GM19023 (cell line): ENCODE results near the gene CCDC69.
"Not testable (repeated sequence)": the region's sequence is repeated elsewhere in the genome, so short reads cannot be mapped to it uniquely, and the experiment has no call there.

ENCODE experiments used
- ATAC-seq: cut with Tn5 transposase; IDR thresholded peaks from one replicate; pipeline ENCODE4 v1.9.1; 2021; ENCODE audit warnings: mild to moderate bottlenecking, moderate library complexity; ENCODE audit not compliant: unreplicated experiment

Gene CCDC69

DNA sequence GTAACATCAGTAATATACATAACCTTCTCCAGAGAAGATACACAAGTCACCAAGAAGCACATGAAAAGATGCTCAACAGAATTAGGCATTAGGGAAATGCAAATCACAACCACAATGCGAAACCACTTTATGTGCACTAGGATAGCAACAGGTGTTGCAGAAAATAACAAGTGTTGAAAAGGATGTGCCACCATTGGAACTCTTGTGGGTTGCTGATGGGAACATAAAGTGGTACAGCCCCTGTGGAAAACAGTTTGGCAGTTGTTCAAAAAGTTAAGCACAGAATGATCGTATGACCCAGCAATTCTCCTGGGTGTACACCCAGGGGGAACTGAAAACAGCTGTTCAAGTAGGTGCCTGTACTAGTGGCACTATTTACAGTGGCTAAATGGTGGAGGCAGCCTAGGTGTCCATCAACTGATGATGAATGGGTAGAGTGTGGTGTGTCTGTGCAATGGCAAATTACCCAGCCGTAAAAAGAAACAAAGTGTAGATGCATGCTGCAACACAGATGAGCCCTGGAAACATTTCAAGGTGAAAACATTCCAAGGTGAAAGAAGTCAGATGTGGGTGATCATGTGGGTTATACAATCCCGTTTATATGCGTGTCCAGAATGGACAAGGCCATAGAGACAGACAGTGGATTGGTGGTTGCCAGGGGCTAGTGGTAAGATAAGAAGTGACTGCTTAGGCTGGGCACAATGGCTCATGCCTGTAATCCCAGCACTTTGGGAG is 27.2 kb downstream of the CCDC69 start:
- peak; percentile 84 for ATAC-seq

- ATAC-seq = no peak
Observed at GRCh38 chr5:151195622-151196021, 28.3 kb downstream of the CCDC69 start.

DNA sequence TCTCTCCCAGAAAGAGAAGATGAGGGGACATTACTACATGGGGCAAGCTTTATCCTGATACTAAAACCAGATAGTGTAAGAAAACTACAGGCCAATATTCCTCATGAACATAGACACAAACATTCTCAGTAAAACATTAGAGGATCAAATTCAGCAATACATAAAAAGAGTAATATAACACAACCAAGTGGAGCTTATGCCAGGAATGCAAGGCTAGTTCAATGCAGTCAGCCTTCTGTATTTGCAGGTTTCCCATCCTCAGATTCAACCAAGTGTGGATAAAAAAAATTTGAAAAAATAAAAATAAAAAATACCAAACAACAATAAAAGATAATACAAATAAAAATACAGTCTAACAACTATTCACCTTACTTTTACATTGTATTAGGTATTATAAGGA is 31.3 kb downstream of the CCDC69 start:
- ATAC-seq = no peak

- no peak for ATAC-seq
Observed at GRCh38 chr5:151191661-151192060, 32.2 kb downstream of the CCDC69 start.

- no peak for ATAC-seq
Observed at GRCh38 chr5:151189151-151189550, 34.7 kb downstream of the CCDC69 start.

GRCh38 chr5:151186538-151186937 is 37.4 kb downstream of the CCDC69 start:
- no peak for ATAC-seq

GRCh38 chr5:151186052-151186451 is 37.8 kb downstream of the CCDC69 start:
- ATAC-seq = no peak

DNA sequence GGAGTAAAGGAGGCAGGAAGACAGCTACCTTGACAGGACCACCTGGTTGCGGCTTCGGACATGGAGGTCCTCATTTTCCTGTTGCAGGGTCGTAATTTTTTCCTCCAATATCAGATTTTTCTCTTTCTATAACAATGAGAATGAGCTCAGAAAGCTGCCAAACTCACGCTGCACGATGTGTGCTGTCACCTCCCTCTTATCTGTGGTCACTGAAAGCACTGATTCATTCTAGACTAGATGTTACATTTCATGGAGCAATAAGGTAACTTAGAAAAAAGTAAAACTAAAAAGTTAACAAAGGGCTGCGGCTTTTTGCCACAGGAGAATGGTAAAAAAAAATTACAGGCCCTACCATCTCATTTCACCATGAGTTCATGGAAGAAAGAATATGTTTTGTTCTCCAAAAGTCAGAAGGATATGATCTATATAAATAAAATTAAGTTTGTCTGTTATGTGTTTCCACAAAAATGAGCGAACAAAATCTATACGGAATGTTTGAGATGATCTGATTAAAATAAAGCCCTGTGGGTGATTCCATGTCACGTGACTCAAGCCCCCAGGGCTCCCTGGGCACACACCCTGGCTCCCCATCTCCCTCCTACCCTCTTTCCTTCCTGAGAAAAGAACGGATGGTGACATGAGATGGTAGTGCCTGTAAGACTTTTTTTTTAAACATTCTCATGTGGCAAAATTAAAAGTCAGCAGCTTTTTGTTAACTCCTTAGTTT is 39.4 kb downstream of the CCDC69 start:
- ATAC-seq = no peak

- no peak for ATAC-seq
Observed at GRCh38 chr5:151183456-151184245, 40.2 kb downstream of the CCDC69 start.

DNA sequence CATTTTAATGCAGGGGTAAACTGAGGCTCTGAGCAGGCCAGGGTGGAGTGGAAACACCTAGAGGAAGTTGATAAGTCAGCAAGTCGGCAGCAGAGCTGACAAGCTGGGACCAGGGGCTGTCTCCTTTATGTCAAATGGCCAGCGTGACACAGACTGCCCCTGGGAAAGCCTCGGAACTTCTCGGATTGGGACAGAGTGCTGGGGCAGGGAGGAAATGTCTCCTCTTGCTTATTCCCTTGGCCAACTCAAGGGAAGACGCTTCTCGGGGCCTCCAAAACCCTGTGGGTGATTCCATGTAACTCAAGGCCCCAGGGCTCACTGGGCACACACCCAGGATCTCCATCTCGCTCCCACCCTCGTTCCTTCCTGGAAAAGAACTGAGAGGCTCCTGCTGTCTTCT is 40.9 kb downstream of the CCDC69 start:
- ATAC-seq = no peak

GRCh38 chr5:151182524-151182900 is 41.4 kb downstream of the CCDC69 start:
- no peak for ATAC-seq

- ATAC-seq = no peak
Observed at GRCh38 chr5:151181818-151182523, 41.9 kb downstream of the CCDC69 start.

GRCh38 chr5:151180291-151180690 is 43.6 kb downstream of the CCDC69 start:
- ATAC-seq = no peak

- ATAC-seq = no peak
Observed at GRCh38 chr5:151179489-151179840, 44.4 kb downstream of the CCDC69 start.

GRCh38 chr5:151178777-151179488 is 45.0 kb downstream of the CCDC69 start:
- no peak for ATAC-seq

DNA sequence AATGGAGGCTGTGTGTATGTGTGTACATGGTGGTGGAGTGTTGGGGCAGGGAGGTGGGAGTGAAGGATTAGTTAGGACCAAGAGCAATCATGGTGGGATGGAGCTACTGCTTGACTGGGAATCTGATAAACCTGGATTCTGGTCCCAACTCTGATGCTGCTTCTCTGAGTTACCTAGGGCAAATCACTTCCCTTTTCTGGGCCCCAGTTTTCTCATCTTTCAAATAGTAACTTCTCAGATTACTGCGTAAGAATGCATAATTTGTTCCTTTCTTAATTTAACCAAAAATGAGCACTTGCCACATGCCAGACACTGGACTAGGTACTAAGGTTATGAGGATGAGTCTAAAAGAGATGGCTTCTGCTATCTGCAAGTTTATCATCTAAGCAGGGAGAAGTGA is 45.5 kb downstream of the CCDC69 start:
- no peak for ATAC-seq

DNA sequence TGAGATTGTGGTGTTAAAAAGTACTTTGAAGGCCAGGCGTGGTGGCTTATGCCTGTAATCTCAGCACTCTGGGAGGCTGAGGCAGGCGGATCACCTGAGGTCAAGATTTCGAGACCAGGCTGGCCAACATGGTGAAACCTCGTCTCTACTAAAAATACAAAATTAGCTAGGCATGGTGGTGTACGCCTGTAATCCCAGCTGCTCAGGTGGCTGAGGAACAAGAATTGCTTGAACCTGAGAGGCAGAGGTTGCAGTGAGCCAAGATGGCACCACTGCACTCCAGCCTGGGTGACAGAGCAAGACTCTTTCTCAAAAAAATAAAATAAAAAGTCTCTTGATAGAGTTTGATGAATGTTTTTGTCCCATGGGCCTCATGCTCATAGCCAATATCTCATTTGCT is 47.6 kb downstream of the CCDC69 start:
- ATAC-seq = not testable (repeated sequence)

- ATAC-seq = no peak
Observed at GRCh38 chr5:151174612-151175101, 49.2 kb downstream of the CCDC69 start.

DNA sequence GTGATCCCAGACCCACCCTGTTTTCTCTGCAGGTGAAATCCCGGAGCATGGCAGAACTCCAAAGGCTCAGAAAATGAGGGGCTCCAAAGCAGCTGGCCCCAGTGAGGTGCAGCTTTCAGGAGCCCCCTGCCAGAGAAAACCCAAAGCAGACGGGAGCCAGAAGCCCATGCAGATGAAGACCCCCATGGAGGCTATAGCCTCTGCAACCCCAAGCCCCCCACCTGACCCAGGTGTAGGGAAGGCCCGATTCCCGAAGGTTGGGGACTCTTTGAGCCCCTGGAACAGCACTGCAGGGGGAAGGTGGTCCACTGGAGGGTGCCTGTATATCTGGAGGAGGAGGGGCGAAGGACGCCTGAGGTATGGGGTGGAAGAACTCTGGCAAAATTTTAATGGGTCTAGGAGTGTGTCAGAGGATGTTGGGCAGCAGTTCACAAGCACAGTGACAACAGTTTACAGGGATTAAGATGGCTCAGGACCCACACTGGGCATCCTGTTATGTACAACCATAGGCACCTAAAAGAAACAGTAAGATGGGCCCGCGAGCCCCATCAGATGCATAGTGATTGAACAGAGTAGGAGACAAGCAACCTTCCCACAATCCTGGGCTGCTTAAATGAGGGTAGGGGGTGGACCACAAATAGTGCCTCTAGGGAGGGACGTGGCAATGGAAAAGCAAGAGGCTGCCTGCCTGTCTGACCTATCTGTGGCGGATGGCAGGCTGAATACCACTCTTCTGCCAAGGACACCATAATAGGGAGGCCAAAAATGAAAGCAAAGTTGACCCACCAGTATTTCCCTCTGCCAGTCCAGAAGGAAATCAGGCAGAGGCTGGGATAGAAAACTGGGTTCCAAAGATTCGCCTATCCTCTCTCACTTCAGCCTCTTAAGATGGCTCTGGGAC is 49.9 kb downstream of the CCDC69 start:
- ATAC-seq = no peak
